ENCODE data around the gene ROPN1L. TPM values are rescaled to one million over a fixed set of nuclear protein-coding genes. Genes with fewer than 3 reads are reported as not detected.
A peak's percentile ranks its signal among the peaks of the same experiment; 100 is the strongest.

Gene ROPN1L
- total and polyA plus RNA-seq, 2 donors (not counting 1 experiment from before 2014, with no cell fraction given), result 0.91 TPM; not detected in 1

GRCh38 chr5:10481241-10481935, 39.7 kb downstream of the ROPN1L start:
- TF ChIP-seq EZH2 (IDR thresholded peaks at IDR 0.05; ENCODE audit: borderline replicate concordance, insufficient read depth, low read depth, low read length, poor library complexity, severe bottlenecking) (no peak), CTCF (IDR thresholded peaks at IDR 0.05) (no peak)
- 78% methylated on average over 6 of the region's 10 CpGs for WGBS (ENCODE audit: insufficient coverage)
- H3K27ac Mint-ChIP-seq, result no peak overlapping the region
- no peak overlapping the region for H2AFZ ChIP-seq (ENCODE audit: insufficient read depth, low read depth, low read length, poor library complexity, severe bottlenecking)
- no peaks in the 10 kb centered on the region for H4K20me1 ChIP-seq (ENCODE audit: control insufficient read depth, insufficient read depth, low read length, poor library complexity, severe bottlenecking)
- H3K9me3 ChIP-seq (ENCODE audit: control extremely low read depth in 1 of 3, control insufficient read depth in 2 of 3, insufficient read depth in 1 of 3, low read length in 2 of 3), result peaks cover 0 to 9% (median 0%) of the 10 kb centered on the region in 3 donors
- H3K27me3 Mint-ChIP-seq, result peaks cover 4% of the 10 kb centered on the region
- DNase-seq (peak; percentile 40), ATAC-seq (ENCODE audit: low read depth) (peak; percentile 61)
- H3K27me3 ChIP-seq (replicated peaks in 1 of 4; ENCODE audit: control extremely low read depth in 1 of 4, control insufficient read depth in 3 of 4, insufficient read depth in 4 of 4, low read length in 3 of 4), result peaks cover 0 to 3% (median 0%) of the 10 kb centered on the region in 4 experiments
- H3K4me1 Mint-ChIP-seq, result peaks cover 26% of the 10 kb centered on the region
- H3K4me3 ChIP-seq (ENCODE audit: control extremely low read depth in 1 of 5, extremely low read depth in 1 of 5, insufficient read depth in 1 of 5, low read depth in 2 of 5, low read length in 4 of 5), result no peak overlapping the region
- POLR2A ChIA-PET, result no interaction called here
- no peak overlapping the region for H3K4me2 ChIP-seq (replicated peaks; ENCODE audit: low read depth, low read length, poor library complexity, severe bottlenecking)
- peaks cover 0 to 7% of the 10 kb centered on the region in 2 donors for H3K4me1 ChIP-seq (ENCODE audit: control insufficient read depth in 2 of 2, insufficient read depth in 2 of 2, low read length in 2 of 2)
- no peak overlapping the region for H3K9ac ChIP-seq (ENCODE audit: low read length)
- H3K79me2 ChIP-seq (ENCODE audit: control insufficient read depth, insufficient read depth, low read length), result no peaks in the 10 kb centered on the region
- no peak overlapping the region for H3K4me3 Mint-ChIP-seq
- H3K9me3 Mint-ChIP-seq (ENCODE audit: insufficient read depth), result no peaks in the 10 kb centered on the region
- H3K27ac ChIP-seq (ENCODE audit: low read length in 2 of 2), result no peak overlapping the region
- no peaks in the 10 kb centered on the region for H3K36me3 ChIP-seq (replicated peaks in 1 of 2; ENCODE audit: control extremely low read depth in 1 of 2, control insufficient read depth in 1 of 2, extremely low read depth in 1 of 2, insufficient read depth in 2 of 2, low read length in 1 of 2)
- CTCF ChIA-PET, result interaction anchor here (0.9 to 1.1 kb wide), 2 partner anchors 28 to 146 kb away, joined by 3 to 5 read pairs; no protein-coding TSS in a partner anchor
- intact Hi-C loops (cut with micrococcal nuclease), result no loop called here

GRCh38 chr5:10482791-10483530, 41.3 kb downstream of the ROPN1L start:
- H3K36me3 ChIP-seq (replicated peaks in 1 of 2; ENCODE audit: control extremely low read depth in 1 of 2, control insufficient read depth in 1 of 2, extremely low read depth in 1 of 2, insufficient read depth in 2 of 2, low read length in 1 of 2), result no peaks in the 10 kb centered on the region
- H3K4me2 ChIP-seq (replicated peaks; ENCODE audit: low read depth, low read length, poor library complexity, severe bottlenecking), result no peak overlapping the region
- H3K27ac Mint-ChIP-seq, result no peak overlapping the region
- ChIA-PET POLR2A (no interaction called here), CTCF (no interaction called here)
- no peaks in the 10 kb centered on the region for H3K79me2 ChIP-seq (ENCODE audit: control insufficient read depth, insufficient read depth, low read length)
- 92% methylated on average over 12 of the region's 12 CpGs for WGBS (ENCODE audit: insufficient coverage)
- ATAC-seq (ENCODE audit: low read depth), result no peak
- no peak for DNase-seq
- H3K27me3 Mint-ChIP-seq, result peaks cover 4% of the 10 kb centered on the region
- no peaks in the 10 kb centered on the region for H3K9me3 Mint-ChIP-seq (ENCODE audit: insufficient read depth)
- no peak overlapping the region for H3K9ac ChIP-seq (ENCODE audit: low read length)
- no peaks in the 10 kb centered on the region for H4K20me1 ChIP-seq (ENCODE audit: control insufficient read depth, insufficient read depth, low read length, poor library complexity, severe bottlenecking)
- peaks cover 0 to 9% (median 0%) of the 10 kb centered on the region in 3 donors for H3K9me3 ChIP-seq (ENCODE audit: control extremely low read depth in 1 of 3, control insufficient read depth in 2 of 3, insufficient read depth in 1 of 3, low read length in 2 of 3)
- H2AFZ ChIP-seq (ENCODE audit: insufficient read depth, low read depth, low read length, poor library complexity, severe bottlenecking), result no peak overlapping the region
- TF ChIP-seq CTCF (IDR thresholded peaks at IDR 0.05), result no peak
- TF ChIP-seq EZH2 (IDR thresholded peaks at IDR 0.05; ENCODE audit: borderline replicate concordance, insufficient read depth, low read depth, low read length, poor library complexity, severe bottlenecking), result no peak
- peaks cover 26% of the 10 kb centered on the region for H3K4me1 Mint-ChIP-seq
- H3K4me3 Mint-ChIP-seq, result no peak overlapping the region
- H3K4me1 ChIP-seq (ENCODE audit: control insufficient read depth in 2 of 2, insufficient read depth in 2 of 2, low read length in 2 of 2), result peaks cover 0 to 7% of the 10 kb centered on the region in 2 donors
- H3K27ac ChIP-seq (ENCODE audit: low read length in 2 of 2), result no peak overlapping the region
- no peak overlapping the region for H3K4me3 ChIP-seq (ENCODE audit: control extremely low read depth in 1 of 5, extremely low read depth in 1 of 5, insufficient read depth in 1 of 5, low read depth in 2 of 5, low read length in 4 of 5)
- intact Hi-C loops (cut with micrococcal nuclease), result no loop called here
- H3K27me3 ChIP-seq (replicated peaks in 1 of 4; ENCODE audit: control extremely low read depth in 1 of 4, control insufficient read depth in 3 of 4, insufficient read depth in 4 of 4, low read length in 3 of 4), result peaks cover 0 to 3% (median 0%) of the 10 kb centered on the region in 4 experiments
